ENCODE results near the gene MPIG6B.

DNA sequence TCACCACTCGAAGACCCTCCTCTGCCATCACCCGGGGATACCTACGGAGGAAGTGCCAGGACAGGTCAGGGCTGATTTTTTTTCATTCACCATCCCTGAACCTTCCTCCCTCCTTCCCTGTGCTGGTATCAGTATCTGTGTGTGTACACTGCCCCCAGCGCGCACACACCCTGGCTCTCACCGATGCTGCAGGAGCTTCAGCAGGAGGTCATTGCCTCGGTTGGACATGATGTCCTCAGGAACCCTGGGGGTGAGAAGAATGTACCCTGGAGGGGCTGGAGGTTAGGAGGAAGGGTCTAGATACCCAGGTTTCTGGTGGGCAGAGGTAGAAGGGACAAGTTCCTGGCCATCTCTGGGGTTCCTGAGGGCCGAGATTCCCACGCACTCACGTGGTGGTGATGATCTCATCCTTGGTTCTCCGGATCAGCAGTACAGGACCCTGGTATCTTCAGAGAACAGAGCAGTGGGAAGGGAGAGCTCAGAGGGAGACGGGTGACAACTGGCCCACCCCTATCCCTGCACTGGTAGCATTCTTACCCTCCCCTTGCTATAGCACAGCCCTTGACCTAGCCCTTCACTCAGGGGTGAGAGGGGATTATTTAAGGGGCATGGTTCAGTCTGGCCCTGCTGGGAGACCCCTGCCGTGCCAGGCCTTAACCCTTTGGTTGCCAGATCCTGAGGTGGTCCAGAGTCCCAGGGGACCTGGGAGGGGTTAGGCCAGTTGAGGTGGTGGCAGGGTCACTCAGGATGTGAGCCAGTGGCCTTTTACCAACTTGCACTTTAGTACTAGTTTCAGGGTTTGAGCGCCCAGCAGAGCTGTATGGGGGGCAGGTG, 35.1 kb upstream of the MPIG6B start:
- TF ChIP-seq EZH2 (optimal IDR thresholded peaks at IDR 0.05; ENCODE audit: low read depth, low read length): no peak
- TF ChIP-seq, protein P1, sequence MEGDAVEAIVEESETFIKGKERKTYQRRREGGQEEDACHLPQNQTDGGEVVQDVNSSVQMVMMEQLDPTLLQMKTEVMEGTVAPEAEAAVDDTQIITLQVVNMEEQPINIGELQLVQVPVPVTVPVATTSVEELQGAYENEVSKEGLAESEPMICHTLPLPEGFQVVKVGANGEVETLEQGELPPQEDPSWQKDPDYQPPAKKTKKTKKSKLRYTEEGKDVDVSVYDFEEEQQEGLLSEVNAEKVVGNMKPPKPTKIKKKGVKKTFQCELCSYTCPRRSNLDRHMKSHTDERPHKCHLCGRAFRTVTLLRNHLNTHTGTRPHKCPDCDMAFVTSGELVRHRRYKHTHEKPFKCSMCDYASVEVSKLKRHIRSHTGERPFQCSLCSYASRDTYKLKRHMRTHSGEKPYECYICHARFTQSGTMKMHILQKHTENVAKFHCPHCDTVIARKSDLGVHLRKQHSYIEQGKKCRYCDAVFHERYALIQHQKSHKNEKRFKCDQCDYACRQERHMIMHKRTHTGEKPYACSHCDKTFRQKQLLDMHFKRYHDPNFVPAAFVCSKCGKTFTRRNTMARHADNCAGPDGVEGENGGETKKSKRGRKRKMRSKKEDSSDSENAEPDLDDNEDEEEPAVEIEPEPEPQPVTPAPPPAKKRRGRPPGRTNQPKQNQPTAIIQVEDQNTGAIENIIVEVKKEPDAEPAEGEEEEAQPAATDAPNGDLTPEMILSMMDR (IDR thresholded peaks at IDR 0.05; ENCODE audit: low read length): no peak
- TF ChIP-seq EZH2phosphoT487 (IDR thresholded peaks at IDR 0.05; ENCODE audit: low read length): no peak

Measured in MM.1S (cell line).